Measurements from ENCODE around the gene SCAMP3.
A peak's percentile ranks its signal among the peaks of the same experiment; 100 is the strongest.
"Not testable (repeated sequence)": the region's sequence is repeated elsewhere in the genome, so short reads cannot be mapped to it uniquely, and the experiment has no call there.

The SCAMP3 gene

DNA sequence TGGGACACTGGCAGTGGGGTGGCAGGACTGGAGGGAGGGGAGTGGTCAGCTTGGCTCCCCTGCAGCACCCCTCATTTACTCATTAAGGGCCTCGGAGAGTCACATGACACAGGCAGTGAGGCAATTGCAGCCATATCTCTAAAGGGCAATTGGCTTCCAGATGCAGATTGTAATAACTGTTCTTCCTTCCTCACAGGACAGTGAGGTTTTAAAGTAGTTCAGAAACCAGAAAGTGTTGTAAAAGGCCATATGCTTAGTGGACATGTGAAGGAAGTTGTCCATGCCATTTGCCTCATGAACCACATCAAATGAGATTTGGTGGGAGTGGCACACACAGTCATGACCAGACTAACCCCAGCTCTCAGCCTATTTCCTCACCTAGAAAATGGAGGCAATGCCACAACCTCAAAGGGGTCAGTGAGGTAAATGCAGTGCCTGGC, 42.5 kb downstream of the SCAMP3 start:
- ChIA-PET POLR2A (no interaction called here), CTCF (interaction anchor here (0.8 to 4.4 kb wide), 5 partner anchors 10 to 42 kb away, joined by 3 to 21 read pairs (median 8); partner anchors contain the start of gene THBS3)
- no peak for DNase-seq (ENCODE audit: low read depth, low spot score)
- no peak overlapping the region for H3K4me3 ChIP-seq (ENCODE audit: low read depth, low read length)
- TF ChIP-seq, protein P1, sequence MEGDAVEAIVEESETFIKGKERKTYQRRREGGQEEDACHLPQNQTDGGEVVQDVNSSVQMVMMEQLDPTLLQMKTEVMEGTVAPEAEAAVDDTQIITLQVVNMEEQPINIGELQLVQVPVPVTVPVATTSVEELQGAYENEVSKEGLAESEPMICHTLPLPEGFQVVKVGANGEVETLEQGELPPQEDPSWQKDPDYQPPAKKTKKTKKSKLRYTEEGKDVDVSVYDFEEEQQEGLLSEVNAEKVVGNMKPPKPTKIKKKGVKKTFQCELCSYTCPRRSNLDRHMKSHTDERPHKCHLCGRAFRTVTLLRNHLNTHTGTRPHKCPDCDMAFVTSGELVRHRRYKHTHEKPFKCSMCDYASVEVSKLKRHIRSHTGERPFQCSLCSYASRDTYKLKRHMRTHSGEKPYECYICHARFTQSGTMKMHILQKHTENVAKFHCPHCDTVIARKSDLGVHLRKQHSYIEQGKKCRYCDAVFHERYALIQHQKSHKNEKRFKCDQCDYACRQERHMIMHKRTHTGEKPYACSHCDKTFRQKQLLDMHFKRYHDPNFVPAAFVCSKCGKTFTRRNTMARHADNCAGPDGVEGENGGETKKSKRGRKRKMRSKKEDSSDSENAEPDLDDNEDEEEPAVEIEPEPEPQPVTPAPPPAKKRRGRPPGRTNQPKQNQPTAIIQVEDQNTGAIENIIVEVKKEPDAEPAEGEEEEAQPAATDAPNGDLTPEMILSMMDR (IDR thresholded peaks at IDR 0.05; ENCODE audit: insufficient read depth, low read length, missing control alignments): no peak

DNA sequence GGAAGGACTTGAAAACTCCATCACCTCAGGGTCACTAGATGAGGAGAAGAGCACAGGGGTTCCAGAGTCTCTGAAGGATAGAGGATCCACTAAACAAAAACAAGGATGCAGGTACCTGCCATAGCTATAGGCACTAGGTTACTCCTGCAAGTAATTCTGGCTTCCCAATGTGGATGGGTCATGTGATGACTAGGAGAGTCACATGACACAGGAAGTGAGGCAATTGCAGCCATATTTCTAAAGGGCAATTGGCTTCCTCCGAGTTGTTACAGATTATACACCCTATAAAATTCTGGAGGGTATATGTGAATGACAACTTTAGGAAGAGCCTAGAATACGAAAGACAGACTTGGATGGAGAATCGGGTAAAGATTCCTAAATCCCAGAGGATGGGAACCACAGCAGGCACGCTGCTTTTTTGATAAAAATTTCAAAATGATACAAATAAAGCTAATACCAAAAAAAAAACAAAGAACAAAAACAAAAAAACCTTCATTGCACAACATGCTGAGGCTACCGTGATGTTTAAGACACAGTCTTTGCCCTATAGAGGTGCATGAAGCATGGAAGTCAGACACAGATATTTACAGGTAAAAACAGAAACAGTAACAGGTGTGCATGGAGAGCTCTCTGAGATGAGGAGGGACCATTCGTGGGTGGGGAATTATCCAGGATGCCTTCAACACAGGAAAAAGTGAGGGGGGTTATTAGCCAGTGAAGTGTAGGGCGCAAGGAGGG, 43.1 kb downstream of the SCAMP3 start:
- POLR2A ChIA-PET: interaction anchor here (0.6 to 0.8 kb wide), 2 partner anchors 10 to 12 kb away, joined by 3 to 4 read pairs; partner anchors contain the start of genes MTX1 and THBS3
- CTCF ChIA-PET: interaction anchor here (0.7 to 4.4 kb wide), 6 partner anchors 9 to 42 kb away, joined by 3 to 21 read pairs (median 6); partner anchors contain the start of gene THBS3
- no peak overlapping the region for H3K4me3 ChIP-seq (ENCODE audit: low read depth, low read length)

DNA sequence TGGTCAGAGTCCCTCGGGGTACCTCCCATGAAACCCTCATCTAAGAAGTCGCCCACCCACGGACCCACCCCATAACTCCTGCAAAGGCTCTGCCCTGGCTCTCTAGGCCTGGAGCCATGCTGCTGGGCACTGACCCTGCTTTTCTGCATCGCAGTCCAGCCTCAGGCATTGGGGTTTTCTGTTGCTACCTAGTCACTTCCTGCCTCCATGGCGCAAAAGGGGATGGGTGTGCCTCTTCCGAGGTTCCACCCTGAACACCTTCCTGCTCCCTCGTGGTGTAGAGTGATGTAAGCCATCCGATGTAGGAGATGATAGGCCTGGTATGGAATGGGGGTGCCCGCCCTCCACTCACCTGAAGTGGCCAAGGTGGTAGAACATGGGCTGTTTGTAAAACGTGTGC, 47.5 kb downstream of the SCAMP3 start:
- CTCF ChIA-PET: not testable (repeated sequence)

More for the DNA sequence above, 43.1 kb downstream of the SCAMP3 start:
- TF ChIP-seq, protein P1 (IDR thresholded peaks at IDR 0.05; ENCODE audit: insufficient read depth, low read length, missing control alignments): no peak
- DNase-seq (ENCODE audit: low read depth, low spot score): no peak

DNA sequence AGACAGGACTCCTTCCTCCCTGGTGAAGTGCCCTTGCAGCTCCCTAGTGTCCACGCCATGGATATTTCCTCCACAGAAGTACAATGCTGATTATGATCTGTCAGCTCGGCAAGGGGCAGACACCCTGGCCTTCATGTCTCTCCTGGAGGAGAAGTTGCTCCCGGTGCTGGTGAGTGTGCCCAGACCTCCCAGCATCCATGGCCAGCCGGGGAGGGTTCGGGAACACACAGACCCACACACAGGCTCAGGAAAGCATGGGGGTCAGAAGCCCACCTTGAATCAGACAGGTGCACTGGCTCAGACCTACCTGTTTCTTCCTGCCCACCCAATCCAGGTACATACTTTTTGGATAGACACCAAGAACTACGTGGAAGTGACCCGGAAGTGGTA, 50.1 kb downstream of the SCAMP3 start:
- DNase-seq (ENCODE audit: low read depth, low spot score); H3K4me3 ChIP-seq (ENCODE audit: low read depth, low read length): not testable (repeated sequence)
- POLR2A ChIA-PET: interaction anchor here (0.6 kb wide), 1 partner anchor 9 kb away, joined by 3 read pairs; no protein-coding TSS in a partner anchor
- CTCF ChIA-PET: interaction anchor here (9.4 kb wide), 1 partner anchor 14 kb away, joined by 139 read pairs; no protein-coding TSS in a partner anchor

More for the DNA sequence above, 47.5 kb downstream of the SCAMP3 start:
- POLR2A ChIA-PET; DNase-seq (ENCODE audit: low read depth, low spot score); H3K4me3 ChIP-seq (ENCODE audit: low read depth, low read length): not testable (repeated sequence)

DNA sequence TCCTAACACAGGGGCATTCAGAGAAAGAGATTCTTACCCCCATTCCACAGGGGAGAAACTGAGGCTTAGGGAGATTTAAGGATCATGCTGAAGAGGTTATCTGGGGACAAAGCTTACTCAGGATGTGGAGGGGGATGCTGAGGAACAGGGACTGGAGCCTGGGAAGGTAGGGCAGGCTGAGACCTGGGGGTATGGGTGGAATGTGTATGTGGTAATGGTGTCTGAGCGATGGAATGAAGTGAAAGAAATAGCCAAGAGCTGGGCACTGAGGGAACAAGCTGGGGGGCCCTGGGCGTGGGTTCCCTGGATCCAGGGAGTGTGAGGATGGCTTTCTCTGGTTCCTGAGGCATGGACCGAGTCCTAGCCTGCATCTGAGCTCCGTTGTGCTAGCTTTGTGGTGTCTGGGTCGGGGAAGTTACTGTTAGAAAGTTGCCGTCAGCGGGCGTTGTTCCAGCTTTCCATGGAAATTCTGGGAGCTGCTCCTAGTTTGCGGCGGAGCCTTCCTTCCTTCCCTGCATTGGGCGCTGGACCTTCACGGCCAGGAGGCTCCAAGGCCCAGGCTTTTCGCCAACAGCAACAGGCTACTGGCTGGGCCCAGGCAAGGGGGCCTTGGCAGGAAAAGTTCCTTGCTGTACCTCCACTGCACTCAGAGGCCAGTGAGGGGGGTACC, 50.6 kb downstream of the SCAMP3 start:
- CTCF ChIA-PET: interaction anchor here (0.8 to 9.4 kb wide), 3 partner anchors 15 to 191 kb away, joined by 3 to 139 read pairs (median 5); no protein-coding TSS in a partner anchor
- POLR2A ChIA-PET: interaction anchor here (0.6 kb wide), 1 partner anchor 9 kb away, joined by 3 read pairs; no protein-coding TSS in a partner anchor
- not testable (repeated sequence) for DNase-seq (ENCODE audit: low read depth, low spot score); H3K4me3 ChIP-seq (ENCODE audit: low read depth, low read length)

DNA sequence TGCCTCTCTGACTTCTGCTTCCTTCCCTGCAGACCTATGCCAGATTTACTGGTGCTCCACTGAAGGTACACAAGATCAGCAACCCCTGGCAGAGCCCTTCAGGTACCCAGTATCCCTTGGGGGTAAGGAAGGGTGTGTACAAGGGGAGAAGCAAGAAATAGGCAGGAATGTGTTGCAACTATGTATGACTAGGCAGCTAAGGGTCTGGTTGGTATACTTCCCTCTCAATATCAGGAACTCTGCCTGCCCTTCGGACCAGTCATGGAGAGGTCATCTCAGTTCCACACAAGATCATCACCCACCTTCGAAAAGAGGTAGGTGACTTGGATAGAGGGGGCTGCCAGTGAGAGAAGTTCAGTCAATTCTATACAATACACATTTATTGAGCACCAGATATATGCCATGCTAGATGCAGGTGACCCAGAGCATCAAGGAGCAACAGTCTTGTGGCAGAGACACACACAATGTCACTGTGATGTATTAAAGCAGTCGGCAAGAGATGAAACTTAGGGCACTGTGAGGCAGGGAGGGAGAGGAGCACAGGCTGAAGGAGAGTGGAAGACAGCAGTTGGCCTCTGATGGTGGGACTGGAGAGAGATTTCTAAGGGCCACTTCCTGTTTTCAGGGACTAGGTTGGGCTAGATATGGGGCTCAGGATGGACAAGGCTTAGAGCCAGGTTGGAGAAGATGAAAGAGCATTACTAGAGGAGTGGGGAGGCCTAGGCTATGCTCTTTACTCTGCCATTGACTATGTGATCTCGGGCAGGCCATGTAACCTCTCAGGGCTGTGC, 51.7 kb downstream of the SCAMP3 start:
- CTCF ChIA-PET: interaction anchor here (1.0 to 9.4 kb wide), 5 partner anchors 8 to 40 kb away, joined by 5 to 144 read pairs (median 62); no protein-coding TSS in a partner anchor
- no peak overlapping the region for H3K4me3 ChIP-seq (ENCODE audit: low read depth, low read length)
- POLR2A ChIA-PET: interaction anchor here (1.6 to 4.3 kb wide), 2 partner anchors 16 to 17 kb away, joined by 4 to 45 read pairs; no protein-coding TSS in a partner anchor
- DNase-seq (ENCODE audit: low read depth, low spot score): no peak
- TF ChIP-seq, protein P1 (IDR thresholded peaks at IDR 0.05; ENCODE audit: insufficient read depth, low read length, missing control alignments): no peak

DNA sequence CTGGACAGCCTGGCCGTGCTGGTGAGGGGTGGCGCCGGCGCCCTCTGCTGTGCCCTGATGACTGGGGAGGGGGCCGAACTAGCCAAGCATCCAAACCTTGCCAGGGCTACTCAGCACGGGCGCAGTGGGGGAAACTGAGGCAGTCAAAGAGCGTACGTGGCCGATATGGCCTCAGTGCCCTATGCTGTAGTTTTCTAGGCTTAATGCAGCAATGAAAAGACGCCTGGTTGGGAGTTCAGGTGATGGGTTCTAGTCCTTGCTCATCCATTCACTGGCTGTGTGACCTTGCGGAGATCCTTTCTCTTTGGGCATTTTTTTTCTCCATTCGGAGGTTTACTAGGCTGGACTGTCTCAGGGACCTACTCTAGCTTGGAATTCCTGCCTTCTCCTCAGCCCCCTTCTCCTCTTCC, 52.8 kb downstream of the SCAMP3 start:
- ChIA-PET POLR2A (interaction anchor here (0.6 to 4.3 kb wide), 5 partner anchors 9 to 932 kb away, joined by 3 to 45 read pairs (median 4); no protein-coding TSS in a partner anchor), CTCF (interaction anchor here (1.1 to 9.4 kb wide), 7 partner anchors 10 to 113 kb away, joined by 3 to 144 read pairs (median 8); partner anchors contain the start of gene KRTCAP2)
- TF ChIP-seq, protein P1 (IDR thresholded peaks at IDR 0.05; ENCODE audit: insufficient read depth, low read length, missing control alignments): no peak
- DNase-seq (ENCODE audit: low read depth, low spot score): no peak
- H3K4me3 ChIP-seq (ENCODE audit: low read depth, low read length): peak overlapping the region; percentile 89
